SK-N-SH treated with all-trans-retinoic acid at 6 μM for 48 hours (cell line): Measurements from ENCODE around the gene LY6G6C.

ENCODE experiments used
- ARNTL ChIP-seq: fragments of 450-650 bp; formaldehyde crosslinking; IDR thresholded peaks from 2 replicates; pipeline ENCODE4 v1.5.0; 2020; ENCODE audit warnings: low read depth, mild to moderate bottlenecking, moderate library complexity, borderline replicate concordance
- BACH2 ChIP-seq: fragments of 250-450 bp; sonication (Bioruptor Pico); IDR thresholded peaks from 2 replicates; pipeline ENCODE4 v1.9.0; 2021; ENCODE audit warnings: mild to moderate bottlenecking, borderline replicate concordance
- ISL1 ChIP-seq: fragments of 250-450 bp; sonication (Bioruptor Pico); IDR thresholded peaks from 2 replicates; pipeline ENCODE4 v2.1.2; 2022; ENCODE audit warnings: mild to moderate bottlenecking, moderate library complexity
- PPARA ChIP-seq: fragments of 250-450 bp; sonication (Bioruptor Pico); IDR thresholded peaks from 2 replicates; pipeline ENCODE4 v1.5.0; 2020; ENCODE audit warnings: mild to moderate bottlenecking, borderline replicate concordance
- TCF4 ChIP-seq: fragments of 250-450 bp; sonication (Bioruptor Pico); IDR thresholded peaks from 2 replicates; pipeline ENCODE4 v1.8.0; 2021; ENCODE audit warnings: mild to moderate bottlenecking, moderate library complexity, borderline replicate concordance
- ZNF70 ChIP-seq: fragments of 450-650 bp; formaldehyde crosslinking; IDR thresholded peaks from 2 replicates; pipeline ENCODE4 v1.5.0; 2020; ENCODE audit warnings: mild to moderate bottlenecking, moderate library complexity

GRCh38 chr6:31713991-31714684 is 7.4 kb downstream of the LY6G6C start:
- TF ChIP-seq ISL1 (no peak), ZNF70 (CRISPR knock-in tag) (no peak), TCF4 (CRISPR knock-in tag) (no peak), PPARA (CRISPR knock-in tag) (no peak), ARNTL (no peak), BACH2 (CRISPR knock-in tag) (no peak)
